Measurements from ENCODE around the gene IQSEC1.

Gene IQSEC1

DNA sequence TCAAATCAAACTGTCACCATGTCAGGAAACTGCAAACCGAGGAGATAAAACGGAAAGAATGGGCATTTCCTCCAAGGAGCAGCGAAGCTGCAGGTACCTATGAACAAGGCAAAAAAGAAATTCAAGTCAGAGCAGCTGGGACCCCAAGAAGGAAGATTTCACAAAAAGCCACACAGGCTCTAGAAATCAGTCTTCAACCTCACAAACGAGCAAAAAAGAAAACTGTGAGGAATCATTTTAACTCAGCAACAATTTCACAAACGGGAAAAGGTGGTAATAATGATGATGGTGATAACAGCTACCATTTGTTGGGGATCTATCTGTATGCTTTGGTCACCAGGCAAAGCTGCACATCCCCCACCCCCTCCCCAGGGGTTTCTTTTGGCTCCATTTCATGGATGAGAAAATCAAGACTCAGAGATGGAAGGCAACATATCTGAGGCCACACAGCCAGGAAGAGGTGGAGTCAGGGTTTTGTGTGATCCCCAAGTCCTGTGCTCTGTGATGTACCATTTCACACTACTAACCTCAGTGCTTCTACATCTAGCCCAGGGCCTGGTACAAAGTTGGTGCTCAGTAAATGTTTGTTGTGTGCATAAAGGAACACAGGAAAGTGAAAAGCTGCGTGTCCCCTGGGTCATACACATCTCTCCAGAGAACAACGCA lies 109.9 kb downstream of the IQSEC1 start:
- no peak for DNase-seq (ENCODE audit: low spot score)
- in situ Hi-C loops (cut with MboI; ENCODE audit: low sequenced_read_pairs, unreplicated experiment), result no loop called here
- TF ChIP-seq, protein P1, sequence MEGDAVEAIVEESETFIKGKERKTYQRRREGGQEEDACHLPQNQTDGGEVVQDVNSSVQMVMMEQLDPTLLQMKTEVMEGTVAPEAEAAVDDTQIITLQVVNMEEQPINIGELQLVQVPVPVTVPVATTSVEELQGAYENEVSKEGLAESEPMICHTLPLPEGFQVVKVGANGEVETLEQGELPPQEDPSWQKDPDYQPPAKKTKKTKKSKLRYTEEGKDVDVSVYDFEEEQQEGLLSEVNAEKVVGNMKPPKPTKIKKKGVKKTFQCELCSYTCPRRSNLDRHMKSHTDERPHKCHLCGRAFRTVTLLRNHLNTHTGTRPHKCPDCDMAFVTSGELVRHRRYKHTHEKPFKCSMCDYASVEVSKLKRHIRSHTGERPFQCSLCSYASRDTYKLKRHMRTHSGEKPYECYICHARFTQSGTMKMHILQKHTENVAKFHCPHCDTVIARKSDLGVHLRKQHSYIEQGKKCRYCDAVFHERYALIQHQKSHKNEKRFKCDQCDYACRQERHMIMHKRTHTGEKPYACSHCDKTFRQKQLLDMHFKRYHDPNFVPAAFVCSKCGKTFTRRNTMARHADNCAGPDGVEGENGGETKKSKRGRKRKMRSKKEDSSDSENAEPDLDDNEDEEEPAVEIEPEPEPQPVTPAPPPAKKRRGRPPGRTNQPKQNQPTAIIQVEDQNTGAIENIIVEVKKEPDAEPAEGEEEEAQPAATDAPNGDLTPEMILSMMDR (IDR thresholded peaks at IDR 0.05; ENCODE audit: borderline replicate concordance, control extremely low read depth, extremely low read depth, insufficient read depth, missing control alignments), result no peak

DNA sequence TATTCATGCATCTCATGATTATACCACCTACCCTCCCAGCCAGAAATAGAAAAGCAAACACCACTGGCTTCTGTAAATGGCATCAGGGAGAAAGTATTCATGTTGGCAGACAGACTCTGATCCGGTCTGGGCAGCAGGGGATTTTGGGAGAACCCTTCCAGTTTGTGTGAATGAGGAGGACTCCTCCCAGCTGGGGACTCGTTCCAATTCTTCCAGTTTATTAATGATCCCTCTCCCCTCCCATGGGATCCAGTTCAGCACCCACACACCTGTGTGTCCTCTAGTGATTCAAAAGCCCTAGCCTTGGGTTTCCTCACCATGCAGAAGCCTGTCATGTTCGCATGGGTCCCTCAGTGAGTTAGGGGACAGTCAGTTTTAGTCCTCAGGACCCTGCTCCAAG lies 110.9 kb downstream of the IQSEC1 start:
- in situ Hi-C loops (cut with MboI; ENCODE audit: low sequenced_read_pairs, unreplicated experiment), result no loop called here
- DNase-seq (ENCODE audit: low spot score), result no peak
- TF ChIP-seq, protein P1 (IDR thresholded peaks at IDR 0.05; ENCODE audit: borderline replicate concordance, control extremely low read depth, extremely low read depth, insufficient read depth, missing control alignments), result no peak

DNA sequence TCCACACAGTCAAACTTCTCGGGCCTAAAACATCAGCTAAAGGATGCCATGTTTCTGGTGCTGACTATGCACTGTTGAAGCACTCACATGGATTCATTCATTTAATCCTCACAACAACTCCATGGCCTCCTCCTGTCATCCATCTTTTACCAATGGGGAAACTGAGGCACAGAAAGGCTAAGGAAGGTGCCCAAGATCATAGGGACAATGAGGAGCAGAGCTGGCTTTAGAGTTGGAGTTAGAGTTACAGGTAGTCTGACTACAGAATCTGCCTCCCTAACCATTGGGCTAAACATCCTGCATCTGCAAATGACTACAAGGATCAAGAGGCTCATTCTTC lies 111.6 kb downstream of the IQSEC1 start:
- in situ Hi-C loops (cut with MboI; ENCODE audit: low sequenced_read_pairs, unreplicated experiment), result no loop called here
- TF ChIP-seq, protein P1 (IDR thresholded peaks at IDR 0.05; ENCODE audit: borderline replicate concordance, control extremely low read depth, extremely low read depth, insufficient read depth, missing control alignments), result no peak
- no peak for DNase-seq (ENCODE audit: low spot score)

DNA sequence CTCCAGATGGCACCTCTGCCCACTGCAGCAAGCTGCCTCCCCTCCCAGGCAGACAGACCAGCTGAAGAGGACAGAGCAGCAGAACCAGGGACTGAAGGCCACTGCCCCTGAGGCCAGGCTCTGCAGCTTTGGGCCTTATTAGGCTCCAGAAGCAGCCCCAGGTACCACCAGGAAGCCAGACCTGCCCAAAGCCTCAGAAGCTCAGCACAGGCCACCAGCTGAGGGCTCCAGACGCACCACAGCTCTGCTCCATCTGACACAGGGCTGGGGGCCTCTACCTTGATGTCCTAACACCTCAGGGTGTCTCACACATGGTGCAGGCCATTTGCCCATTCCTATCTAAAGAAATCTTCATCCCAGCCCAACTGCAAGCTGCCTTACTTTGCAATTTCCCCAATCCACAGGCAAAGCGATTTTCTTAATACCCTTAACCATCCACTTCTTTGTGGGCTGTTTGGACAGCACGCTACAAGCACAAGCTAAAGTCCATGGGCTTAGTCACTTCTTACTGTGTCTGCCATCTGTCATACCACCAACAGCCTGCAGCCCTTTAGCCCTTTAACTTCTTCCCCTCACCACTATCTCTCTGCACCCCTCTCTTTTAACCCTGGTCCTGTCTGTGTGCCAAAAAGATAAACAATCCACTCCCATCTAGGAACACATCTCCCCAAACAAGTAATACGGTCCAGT lies 112.1 kb downstream of the IQSEC1 start:
- TF ChIP-seq, protein P1 (IDR thresholded peaks at IDR 0.05; ENCODE audit: borderline replicate concordance, control extremely low read depth, extremely low read depth, insufficient read depth, missing control alignments), result no peak
- in situ Hi-C loops (cut with MboI; ENCODE audit: low sequenced_read_pairs, unreplicated experiment), result no loop called here

DNA sequence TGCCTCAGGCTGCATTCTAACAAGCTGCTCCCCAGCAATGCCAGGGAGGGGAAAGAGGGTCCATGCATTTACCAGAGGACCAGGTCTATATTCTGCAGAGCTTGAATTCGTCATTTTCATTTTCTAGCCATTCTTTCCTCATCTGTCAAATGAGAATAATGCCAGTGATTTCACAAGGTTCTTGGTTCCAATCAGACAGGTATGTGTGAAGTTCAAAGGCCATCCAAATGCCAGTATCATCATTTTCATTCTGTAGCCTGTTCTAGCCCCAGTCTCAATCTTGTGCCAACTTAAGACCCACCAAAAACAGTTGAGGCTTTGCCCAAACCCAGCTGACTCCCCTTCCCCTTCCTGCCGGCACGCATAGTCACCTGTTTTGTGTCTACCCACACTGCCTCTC lies 112.7 kb downstream of the IQSEC1 start:
- in situ Hi-C loops (cut with MboI; ENCODE audit: low sequenced_read_pairs, unreplicated experiment), result no loop called here
- no peak for DNase-seq (ENCODE audit: low spot score)
- TF ChIP-seq, protein P1 (IDR thresholded peaks at IDR 0.05; ENCODE audit: borderline replicate concordance, control extremely low read depth, extremely low read depth, insufficient read depth, missing control alignments), result no peak

More for the DNA sequence above, 112.1 kb downstream of the IQSEC1 start:
- DNase-seq (ENCODE audit: low spot score), result no peak

DNA sequence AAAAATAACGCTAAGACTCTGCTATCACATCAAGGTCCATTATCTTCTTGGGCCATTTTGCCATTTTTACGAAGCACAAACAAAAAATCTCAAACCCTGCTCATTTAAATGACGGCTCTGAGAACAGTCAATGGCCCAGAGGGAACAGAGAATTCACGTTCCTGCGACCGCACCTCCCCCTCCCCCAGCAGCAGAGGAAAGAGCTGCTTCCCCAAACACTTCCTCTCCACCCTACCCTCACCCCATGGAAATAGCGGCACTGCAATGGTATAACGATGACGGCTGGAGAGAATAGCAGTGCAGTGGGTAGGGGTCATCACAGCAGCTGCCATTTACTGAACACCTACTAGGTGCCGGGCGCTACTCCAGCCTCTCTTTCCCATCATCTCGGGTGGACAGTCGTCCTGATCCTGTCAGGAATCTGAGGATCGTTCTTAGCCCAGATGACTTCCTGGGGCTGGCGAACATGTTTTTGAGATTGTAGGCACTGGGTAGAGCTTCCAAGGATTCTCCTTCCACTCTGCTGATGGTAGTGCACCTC lies 113.3 kb downstream of the IQSEC1 start:
- in situ Hi-C loops (cut with MboI; ENCODE audit: low sequenced_read_pairs, unreplicated experiment), result no loop called here
- TF ChIP-seq, protein P1 (IDR thresholded peaks at IDR 0.05; ENCODE audit: borderline replicate concordance, control extremely low read depth, extremely low read depth, insufficient read depth, missing control alignments), result no peak
- DNase-seq (ENCODE audit: low spot score), result no peak

Measured in GM13976 (cell line).